Activated B cell treated with CpG ODN at 0.5 μM for 24 hours (primary cell): ENCODE results near the gene DCXR. TPM values are rescaled to one million over a fixed set of nuclear protein-coding genes. Genes with fewer than 3 reads are reported as not detected.
A peak's percentile ranks its signal among the peaks of the same experiment; 100 is the strongest.

Source experiments
- ATAC-seq: fragments of 200-7000 bp; cut with Tn5 transposase; one replicate; pipeline ENCODE4 v1.10.0; 2021; ENCODE audit warnings: low read depth, mild to moderate bottlenecking, moderate library complexity
- CTCF ChIA-PET: fragments of 350-600 bp; sonication (Branson Sonifier 250); formaldehyde crosslinking; loops from one replicate; lab custom pipeline; 2021; ENCODE audit warnings: antibody characterized with exemption; lab: Charles Lee
- POLR2A ChIA-PET: fragments of 350-600 bp; sonication (Branson Sonifier 250); formaldehyde crosslinking; loops from one replicate; lab custom pipeline; 2021; ENCODE audit warnings: antibody characterized with exemption; lab: Charles Lee
- DNase-seq: peaks from one replicate; pipeline ENCODE4 v3.0.0; 2022
- H3K27ac Mint-ChIP-seq: one replicate; pipeline ENCODE4 v1.8.0; 2020; ENCODE audit warnings: mixed read lengths
- H3K27me3 Mint-ChIP-seq: one replicate; pipeline ENCODE4 v1.8.0; 2021; ENCODE audit warnings: mixed read lengths
- H3K36me3 Mint-ChIP-seq: one replicate; pipeline ENCODE4 v1.8.0; 2021; ENCODE audit warnings: low read depth, mixed read lengths
- H3K4me1 Mint-ChIP-seq: one replicate; pipeline ENCODE4 v1.8.0; 2021; ENCODE audit warnings: mixed read lengths
- H3K4me3 Mint-ChIP-seq: one replicate; pipeline ENCODE4 v1.8.0; 2020; ENCODE audit warnings: mild to moderate bottlenecking, mixed read lengths
- H3K9me3 Mint-ChIP-seq: one replicate; pipeline ENCODE4 v1.8.0; 2020; ENCODE audit warnings: mixed read lengths
- intact Hi-C: fragments of 100-400 bp; cut with micrococcal nuclease; formaldehyde crosslinking; loops from one replicate; pipeline ENCODE4 v1.15.1; 2024
- total RNA-seq: library from RNA; stranded (reverse); gene quantifications from 2 replicates; pipeline ENCODE4 v1.2.3, GENCODE V29; 2022
- TF ChIP-seq, protein P1 (sequence below): fragments of 200-600 bp; IDR thresholded peaks from one replicate; pipeline ENCODE4 v1.8.0; 2022; ENCODE audit warnings: antibody characterized with exemption, mild to moderate bottlenecking

DCXR gene
- total RNA-seq, 1 donor from 2014 or later, result 84.3 TPM

DNA sequence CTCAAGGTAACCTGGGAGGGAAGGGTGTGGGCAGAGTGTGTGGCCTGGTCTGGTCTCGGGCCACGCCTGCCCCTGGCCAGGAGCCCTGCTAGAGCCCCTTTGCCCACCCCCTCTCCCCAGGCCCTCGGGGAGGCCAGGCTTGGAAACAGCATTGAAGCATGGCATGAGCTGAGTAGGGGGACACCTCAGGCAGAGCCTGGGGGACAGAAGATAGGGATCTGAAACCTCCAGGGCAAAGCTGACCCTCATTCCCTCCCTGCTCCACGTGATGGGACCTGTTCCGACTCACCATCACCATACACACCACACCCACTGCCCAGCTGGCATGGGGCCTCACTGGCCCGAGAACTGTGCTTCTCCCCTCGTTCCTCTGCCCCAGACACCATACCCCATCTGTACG, 11.6 kb upstream of the DCXR start:
- no peaks in the 10 kb centered on the region for H3K9me3 Mint-ChIP-seq
- no peak overlapping the region for H3K27ac Mint-ChIP-seq
- H3K4me1 Mint-ChIP-seq, result peaks cover 17% of the 10 kb centered on the region
- no peak for ATAC-seq
- H3K27me3 Mint-ChIP-seq, result no peaks in the 10 kb centered on the region
- no peak overlapping the region for H3K4me3 Mint-ChIP-seq
- POLR2A ChIA-PET, result interaction anchor here (2.0 kb wide), 1 partner anchor 16 kb away, joined by 5 read pairs; no protein-coding TSS in a partner anchor
- peaks cover 15% of the 10 kb centered on the region for H3K36me3 Mint-ChIP-seq
- DNase-seq, result no peak
- CTCF ChIA-PET, result interaction anchor here (1.2 kb wide), 1 partner anchor 18 kb away, joined by 3 read pairs; no protein-coding TSS in a partner anchor
- intact Hi-C loops, result no loop called here
- TF ChIP-seq, protein P1, sequence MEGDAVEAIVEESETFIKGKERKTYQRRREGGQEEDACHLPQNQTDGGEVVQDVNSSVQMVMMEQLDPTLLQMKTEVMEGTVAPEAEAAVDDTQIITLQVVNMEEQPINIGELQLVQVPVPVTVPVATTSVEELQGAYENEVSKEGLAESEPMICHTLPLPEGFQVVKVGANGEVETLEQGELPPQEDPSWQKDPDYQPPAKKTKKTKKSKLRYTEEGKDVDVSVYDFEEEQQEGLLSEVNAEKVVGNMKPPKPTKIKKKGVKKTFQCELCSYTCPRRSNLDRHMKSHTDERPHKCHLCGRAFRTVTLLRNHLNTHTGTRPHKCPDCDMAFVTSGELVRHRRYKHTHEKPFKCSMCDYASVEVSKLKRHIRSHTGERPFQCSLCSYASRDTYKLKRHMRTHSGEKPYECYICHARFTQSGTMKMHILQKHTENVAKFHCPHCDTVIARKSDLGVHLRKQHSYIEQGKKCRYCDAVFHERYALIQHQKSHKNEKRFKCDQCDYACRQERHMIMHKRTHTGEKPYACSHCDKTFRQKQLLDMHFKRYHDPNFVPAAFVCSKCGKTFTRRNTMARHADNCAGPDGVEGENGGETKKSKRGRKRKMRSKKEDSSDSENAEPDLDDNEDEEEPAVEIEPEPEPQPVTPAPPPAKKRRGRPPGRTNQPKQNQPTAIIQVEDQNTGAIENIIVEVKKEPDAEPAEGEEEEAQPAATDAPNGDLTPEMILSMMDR, result no peak

DNA sequence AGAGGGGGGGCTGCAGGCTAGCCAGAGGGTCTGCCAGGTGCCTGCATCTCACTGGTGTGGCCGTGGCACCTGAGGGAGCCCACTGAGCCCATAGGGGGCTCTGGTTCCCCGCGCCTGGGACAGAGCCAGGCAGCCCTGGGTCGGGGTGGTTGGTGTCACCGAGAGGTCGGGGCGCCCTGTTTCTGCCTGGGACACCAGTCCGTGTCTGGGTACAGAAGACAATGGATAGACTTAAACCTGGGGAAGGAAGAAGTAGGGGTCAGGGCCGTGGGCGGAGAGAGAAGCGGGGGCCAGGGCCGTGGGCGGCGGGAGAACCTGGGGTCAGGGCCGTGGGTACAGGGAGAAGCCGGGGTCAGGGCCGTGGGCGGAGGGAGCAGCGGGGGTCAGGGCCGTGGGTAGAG, 11.1 kb upstream of the DCXR start:
- CTCF ChIA-PET, result no interaction called here

DNA sequence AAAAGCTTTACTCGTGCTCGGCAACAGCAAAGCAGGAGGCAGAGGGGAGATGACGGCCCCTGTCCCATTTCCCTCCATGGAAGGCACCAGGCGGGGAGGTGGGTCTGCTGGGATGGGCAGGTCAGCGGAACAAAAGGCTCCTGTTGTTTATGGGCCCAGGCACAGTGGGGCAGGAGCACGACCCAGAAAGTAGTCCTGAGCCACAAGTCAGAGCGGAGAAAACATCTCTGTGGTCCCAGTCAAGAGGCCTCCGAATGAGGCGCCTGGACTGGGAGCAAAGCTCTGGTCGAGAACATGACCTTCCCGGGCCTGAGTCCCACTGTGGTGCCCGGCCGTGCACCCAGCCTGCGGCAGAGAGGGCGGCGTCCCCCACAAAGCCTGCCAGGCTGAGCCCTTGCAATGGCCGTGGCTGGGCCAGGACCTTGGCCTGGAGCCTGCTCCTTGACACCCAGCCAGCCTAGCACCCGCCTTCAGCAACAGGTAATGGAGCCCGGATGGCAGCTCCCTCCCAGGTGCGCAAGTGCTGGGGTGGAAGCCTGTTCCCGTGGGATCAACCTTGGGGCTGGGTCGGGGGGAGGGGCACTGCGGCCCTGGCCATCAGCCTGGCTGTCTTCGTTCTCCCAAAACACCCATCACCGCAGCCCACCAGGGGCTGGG, 10.5 kb upstream of the DCXR start:
- peaks cover 12% of the 10 kb centered on the region for H3K4me1 Mint-ChIP-seq
- ChIA-PET CTCF (interaction anchor here (1.3 kb wide), 1 partner anchor 10 kb away, joined by 4 read pairs; the partner anchor contains the start of gene DCXR), POLR2A (no interaction called here)
- no peaks in the 10 kb centered on the region for H3K9me3 Mint-ChIP-seq
- DNase-seq (no peak), ATAC-seq (no peak)
- TF ChIP-seq, protein P1, result no peak
- H3K36me3 Mint-ChIP-seq, result peaks cover 14% of the 10 kb centered on the region
- no peak overlapping the region for H3K27ac Mint-ChIP-seq
- H3K4me3 Mint-ChIP-seq, result peak overlapping the region; percentile 32
- intact Hi-C loops, result no loop called here
- H3K27me3 Mint-ChIP-seq, result no peaks in the 10 kb centered on the region

More for the DNA sequence above, 11.1 kb upstream of the DCXR start:
- intact Hi-C loops, result no loop called here
- TF ChIP-seq, protein P1, result no peak
- Mint-ChIP-seq H3K36me3 (peaks cover 15% of the 10 kb centered on the region), H3K27ac (no peak overlapping the region), H3K4me1 (peaks cover 17% of the 10 kb centered on the region), H3K27me3 (no peaks in the 10 kb centered on the region), H3K9me3 (no peaks in the 10 kb centered on the region), H3K4me3 (no peak overlapping the region)
- no peak for ATAC-seq
- POLR2A ChIA-PET, result no interaction called here
- DNase-seq, result no peak

DNA sequence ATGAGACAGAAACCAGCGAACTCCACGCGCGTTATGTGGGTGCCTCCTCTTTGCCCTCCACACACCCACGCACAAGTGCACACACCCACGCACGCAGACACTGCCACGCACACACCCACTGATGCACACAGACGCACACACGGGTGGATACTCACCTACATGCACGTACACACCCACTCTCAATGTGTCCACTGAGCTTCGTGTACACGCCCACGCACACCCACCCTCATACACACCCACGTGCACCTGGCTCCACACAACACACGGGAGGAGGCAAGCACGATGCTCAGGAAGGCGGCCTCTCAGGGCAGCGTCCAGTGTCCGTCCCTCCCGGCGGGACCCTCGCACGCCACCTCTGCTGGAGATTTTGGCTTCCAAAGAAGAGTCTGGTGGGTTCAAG, 9.9 kb upstream of the DCXR start:
- Mint-ChIP-seq H3K27me3 (no peaks in the 10 kb centered on the region), H3K27ac (no peak overlapping the region), H3K9me3 (no peaks in the 10 kb centered on the region), H3K4me1 (peaks cover 8% of the 10 kb centered on the region), H3K36me3 (peaks cover 14% of the 10 kb centered on the region), H3K4me3 (peak overlapping the region; percentile 32)
- TF ChIP-seq, protein P1, result no peak
- no peak for DNase-seq
- intact Hi-C loops, result no loop called here
- ChIA-PET POLR2A (no interaction called here), CTCF (interaction anchor here (1.3 kb wide), 1 partner anchor 10 kb away, joined by 4 read pairs; the partner anchor contains the start of gene DCXR)
- ATAC-seq, result no peak

GRCh38 chr17:82046903-82047302, 9.4 kb upstream of the DCXR start:
- H3K4me3 Mint-ChIP-seq, result no peak overlapping the region
- DNase-seq (no peak), ATAC-seq (no peak)
- no peaks in the 10 kb centered on the region for H3K27me3 Mint-ChIP-seq
- H3K27ac Mint-ChIP-seq, result no peak overlapping the region
- ChIA-PET CTCF (interaction anchor here (1.3 kb wide), 1 partner anchor 9 kb away, joined by 4 read pairs; the partner anchor contains the start of gene DCXR), POLR2A (no interaction called here)
- intact Hi-C loops, result no loop called here
- peaks cover 14% of the 10 kb centered on the region for H3K36me3 Mint-ChIP-seq
- peaks cover 8% of the 10 kb centered on the region for H3K4me1 Mint-ChIP-seq
- H3K9me3 Mint-ChIP-seq, result no peaks in the 10 kb centered on the region
- TF ChIP-seq, protein P1, result no peak
